ENCODE results near the gene ZBTB47. TPM values are rescaled to one million over a fixed set of nuclear protein-coding genes. Genes with fewer than 3 reads are reported as not detected.

Gene ZBTB47
- total RNA-seq: 29.3 TPM

DNA sequence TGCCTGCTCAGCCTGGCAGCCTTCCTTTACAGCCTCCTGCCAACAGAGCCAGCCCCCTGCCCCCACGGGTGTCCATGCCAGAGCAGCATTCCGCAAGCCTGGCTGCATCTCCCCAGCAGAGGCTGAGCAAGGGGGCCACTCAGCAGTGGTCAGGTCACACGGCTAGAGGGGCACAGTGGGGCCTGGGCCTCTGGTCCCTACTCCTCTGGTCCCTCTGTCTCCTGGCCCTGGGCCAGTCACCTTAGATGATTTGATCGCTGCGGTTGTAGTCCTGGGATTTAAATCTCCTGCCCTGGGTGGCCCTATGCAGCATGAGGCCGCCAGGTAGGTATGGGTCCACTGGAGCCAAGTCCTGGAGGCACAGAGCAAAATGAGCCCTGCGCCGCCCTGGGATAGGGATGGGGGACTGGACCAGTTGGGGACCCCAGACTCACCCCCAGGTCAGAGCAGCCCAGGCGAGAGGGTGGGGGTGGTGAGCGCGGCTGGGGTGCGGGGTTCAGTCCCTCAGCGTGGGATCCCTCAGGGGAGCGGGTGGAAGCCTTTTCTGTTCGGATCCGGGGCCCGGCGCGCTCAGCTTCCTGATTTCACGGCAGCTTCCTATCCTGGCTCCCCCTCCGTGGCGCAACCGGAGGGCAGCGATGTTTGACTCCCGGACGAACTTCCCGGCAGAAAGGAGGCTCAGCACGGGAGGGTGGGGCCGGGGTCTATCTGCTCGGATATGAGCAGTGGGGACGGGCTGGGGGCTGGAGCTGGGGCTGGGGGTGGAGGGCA lies at the start of gene ZBTB47:
ZBTB47 (plus strand) TSS at position 138 of the 771 bp plus-strand sequence. CDS start 4,659 bp downstream, outside the sequence.

DNA sequence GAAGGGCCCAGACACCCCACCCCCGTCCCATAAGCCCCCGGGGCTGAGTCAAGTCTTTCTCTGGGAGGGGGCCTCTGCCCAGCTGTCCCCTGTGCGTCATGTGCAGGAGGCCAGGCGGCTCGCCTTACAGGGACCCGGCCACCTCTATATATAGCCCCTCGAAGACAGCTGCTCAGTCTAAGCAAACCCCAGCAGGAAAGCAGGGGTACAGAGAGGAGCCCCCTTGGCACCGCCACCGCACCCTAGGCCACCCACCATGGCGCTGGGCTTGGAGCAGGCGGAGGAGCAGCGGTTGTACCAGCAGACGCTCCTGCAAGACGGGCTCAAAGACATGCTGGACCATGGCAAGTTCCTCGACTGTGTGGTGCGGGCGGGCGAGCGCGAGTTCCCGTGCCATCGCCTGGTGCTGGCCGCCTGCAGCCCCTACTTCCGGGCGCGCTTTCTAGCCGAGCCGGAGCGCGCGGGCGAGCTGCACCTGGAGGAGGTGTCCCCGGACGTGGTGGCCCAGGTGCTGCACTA lies 31.9 kb downstream of the ZBTB47 start, which contains the start of gene KLHL40:
KLHL40 (plus strand) TSS at position 175 of the 519 bp plus-strand sequence; CDS start at position 257, 82 bp downstream.

DNA sequence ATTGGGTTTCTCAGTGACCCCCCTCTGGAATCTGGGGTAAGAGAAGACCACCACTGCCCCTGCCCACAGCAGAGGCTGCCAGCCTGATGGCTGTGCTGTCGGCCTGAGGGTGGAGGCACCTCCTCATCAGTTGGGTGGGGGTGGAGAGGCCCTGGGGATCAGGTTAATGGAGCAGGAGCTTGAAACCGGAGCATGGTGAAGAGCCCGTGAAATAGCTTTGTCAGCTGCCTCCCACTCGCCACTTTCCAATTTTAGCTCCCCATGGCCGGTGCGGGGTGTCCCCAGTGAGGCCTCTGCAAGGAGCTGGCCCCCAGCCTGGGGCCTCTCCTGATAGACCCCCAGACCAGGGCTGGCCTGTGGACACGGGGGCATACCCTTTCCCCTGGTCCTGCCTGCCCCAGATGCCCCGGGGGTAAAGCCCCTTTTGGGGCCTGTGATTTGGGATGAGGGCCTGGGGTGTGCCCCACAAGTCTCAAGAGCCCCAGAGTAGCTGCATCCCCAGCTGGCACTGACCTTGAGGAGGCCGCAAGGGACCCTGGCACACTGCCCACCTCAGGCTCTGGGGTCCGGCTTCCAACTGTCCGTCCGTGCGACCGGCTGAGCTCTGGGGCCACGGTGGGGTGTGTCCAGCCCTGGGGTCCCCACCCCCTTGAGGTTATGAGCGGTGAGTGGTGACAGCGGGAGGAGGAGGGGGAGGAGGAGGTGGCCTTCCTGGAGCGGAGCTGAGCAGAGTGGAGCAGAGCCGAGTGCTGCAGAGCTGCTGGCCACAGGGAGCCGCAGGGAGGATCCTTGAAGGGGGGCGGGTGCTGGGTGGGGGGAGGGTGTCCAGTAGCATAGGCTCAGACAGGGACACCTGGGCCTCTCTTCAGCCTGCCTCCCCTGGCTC lies 48.8 kb downstream of the ZBTB47 start, which contains the start of gene HHATL:
HHATL (minus strand) TSS at position 733 of the 886 bp plus-strand sequence. CDS start 1,972 bp downstream, outside the sequence.

Other genes with a start within 250 kb of the ZBTB47 start
- not detected for gene LYZL4, start 243.1 kb upstream of the ZBTB47 start, total RNA-seq
- gene VIPR1, start 151.1 kb upstream of the ZBTB47 start, total RNA-seq: 0.46 TPM
- 55.8 TPM for gene SEC22C, start 71.7 kb upstream of the ZBTB47 start, total RNA-seq
- gene SS18L2, start 62.8 kb upstream of the ZBTB47 start, total RNA-seq: 31.8 TPM
- gene NKTR, start 53.0 kb upstream of the ZBTB47 start, total RNA-seq: 137 TPM
- 0.23 TPM for gene KLHL40, start 31.8 kb downstream of the ZBTB47 start, total RNA-seq
- gene HHATL, start 49.1 kb downstream of the ZBTB47 start, total RNA-seq: 0.23 TPM
- gene CCDC13, start 119.6 kb downstream of the ZBTB47 start, total RNA-seq: 5.1 TPM
- 159 TPM for gene HIGD1A, start 150.8 kb downstream of the ZBTB47 start, total RNA-seq
- gene ACKR2, start 155.7 kb downstream of the ZBTB47 start, total RNA-seq: 0.46 TPM
- not detected for gene CYP8B1, start 222.2 kb downstream of the ZBTB47 start, total RNA-seq